Measurements from ENCODE around the gene SLC13A2. TPM values are rescaled to one million over a fixed set of nuclear protein-coding genes. Genes with fewer than 3 reads are reported as not detected.

SLC13A2 gene
- total RNA-seq, 5 donors from 2014 or later (not counting 1 experiment from before 2014, with no cell fraction given) = not detected

GRCh38 chr17:28474111-28474531 is 677 bp downstream of the SLC13A2 start:
- 77% methylated on average over 3 of the region's 7 CpGs for WGBS (ENCODE audit: insufficient coverage)
- H3K9me3 Mint-ChIP-seq = no peaks in the 10 kb centered on the region

GRCh38 chr17:28475151-28475900 is 1.9 kb downstream of the SLC13A2 start:
- ChIA-PET POLR2A (no interaction called here), CTCF (no interaction called here)
- Mint-ChIP-seq H3K4me3 (peak overlapping the region in 1 of 3 donors; percentile 1), H3K4me1 (peaks cover 7 to 18% (median 14%) of the 10 kb centered on the region in 3 donors), H3K9me3 (no peaks in the 10 kb centered on the region), H3K27me3 (no peaks in the 10 kb centered on the region), H3K36me3 (no peaks in the 10 kb centered on the region), H3K27ac (peak overlapping the region; percentile 51 to 78)
- Histone ChIP-seq H3K4me1 (ENCODE audit: control insufficient read depth in 1 of 2, extremely low read depth in 1 of 2, insufficient read depth in 2 of 2, low read length in 2 of 2) (peaks cover 3 to 9% of the 10 kb centered on the region in 2 experiments), H3K27me3 (replicated peaks in 1 of 2; ENCODE audit: control insufficient read depth in 2 of 2, extremely low read depth in 1 of 2, insufficient read depth in 2 of 2, low read length in 1 of 2) (no peaks in the 10 kb centered on the region), H3K36me3 (ENCODE audit: control insufficient read depth in 2 of 2, extremely low read depth in 1 of 2, insufficient read depth in 1 of 2, low read length in 1 of 2) (no peaks in the 10 kb centered on the region), H3K27ac (ENCODE audit: low read length) (no peak overlapping the region), H3K9me3 (no peaks in the 10 kb centered on the region), H3K4me3 (ENCODE audit: control insufficient read depth in 1 of 2, extremely low read depth in 1 of 2, low read length in 1 of 2) (no peak overlapping the region)
- no peak for DNase-seq
- WGBS (ENCODE audit: insufficient coverage) = 50% methylated on average over 7 of the region's 9 CpGs
- ATAC-seq (replicated peaks in 1 of 4) = peak; percentile 53 to 71 (median 55)

More at GRCh38 chr17:28474111-28474531, 677 bp downstream of the SLC13A2 start:
- no peak overlapping the region for H3K4me3 Mint-ChIP-seq
- POLR2A ChIA-PET = no interaction called here
- no peaks in the 10 kb centered on the region for H3K36me3 ChIP-seq (ENCODE audit: control insufficient read depth in 2 of 2, extremely low read depth in 1 of 2, insufficient read depth in 1 of 2, low read length in 1 of 2)
- H3K36me3 Mint-ChIP-seq = no peaks in the 10 kb centered on the region
- CTCF ChIA-PET = no interaction called here
- no peak overlapping the region for H3K27ac ChIP-seq (ENCODE audit: low read length)
- peaks cover 3 to 9% of the 10 kb centered on the region in 2 experiments for H3K4me1 ChIP-seq (ENCODE audit: control insufficient read depth in 1 of 2, extremely low read depth in 1 of 2, insufficient read depth in 2 of 2, low read length in 2 of 2)
- H3K4me1 Mint-ChIP-seq = peaks cover 7 to 18% (median 14%) of the 10 kb centered on the region in 3 donors
- no peaks in the 10 kb centered on the region for H3K27me3 ChIP-seq (replicated peaks in 1 of 2; ENCODE audit: control insufficient read depth in 2 of 2, extremely low read depth in 1 of 2, insufficient read depth in 2 of 2, low read length in 1 of 2)
- H3K4me3 ChIP-seq (ENCODE audit: control insufficient read depth in 1 of 2, extremely low read depth in 1 of 2, low read length in 1 of 2) = no peak overlapping the region
- peaks cover 0 to 4% of the 10 kb centered on the region in 2 donors for H3K27me3 Mint-ChIP-seq
- H3K27ac Mint-ChIP-seq = no peak overlapping the region
- ATAC-seq (replicated peaks in 1 of 4) (no peak), DNase-seq (no peak)
- no peaks in the 10 kb centered on the region for H3K9me3 ChIP-seq

GRCh38 chr17:28476076-28476865 is 2.8 kb downstream of the SLC13A2 start:
- Histone ChIP-seq H3K27ac (ENCODE audit: low read length) (no peak overlapping the region), H3K9me3 (no peaks in the 10 kb centered on the region), H3K36me3 (ENCODE audit: control insufficient read depth in 2 of 2, extremely low read depth in 1 of 2, insufficient read depth in 1 of 2, low read length in 1 of 2) (no peaks in the 10 kb centered on the region), H3K27me3 (replicated peaks in 1 of 2; ENCODE audit: control insufficient read depth in 2 of 2, extremely low read depth in 1 of 2, insufficient read depth in 2 of 2, low read length in 1 of 2) (no peaks in the 10 kb centered on the region), H3K4me1 (ENCODE audit: control insufficient read depth in 1 of 2, extremely low read depth in 1 of 2, insufficient read depth in 2 of 2, low read length in 2 of 2) (peaks cover 3 to 9% of the 10 kb centered on the region in 2 experiments), H3K4me3 (ENCODE audit: control insufficient read depth in 1 of 2, extremely low read depth in 1 of 2, low read length in 1 of 2) (no peak overlapping the region)
- DNase-seq (no peak), ATAC-seq (replicated peaks in 1 of 4) (no peak)
- H3K4me1 Mint-ChIP-seq = peaks cover 7 to 18% (median 14%) of the 10 kb centered on the region in 3 donors
- H3K4me3 Mint-ChIP-seq = no peak overlapping the region
- no peaks in the 10 kb centered on the region for H3K36me3 Mint-ChIP-seq
- peak overlapping the region in 1 of 2 donors; percentile 16 for H3K27ac Mint-ChIP-seq
- H3K9me3 Mint-ChIP-seq = no peaks in the 10 kb centered on the region
- no peaks in the 10 kb centered on the region for H3K27me3 Mint-ChIP-seq
- 82% methylated on average over 8 of the region's 11 CpGs for WGBS (ENCODE audit: insufficient coverage)
- CTCF ChIA-PET = no interaction called here
- POLR2A ChIA-PET = no interaction called here

DNA sequence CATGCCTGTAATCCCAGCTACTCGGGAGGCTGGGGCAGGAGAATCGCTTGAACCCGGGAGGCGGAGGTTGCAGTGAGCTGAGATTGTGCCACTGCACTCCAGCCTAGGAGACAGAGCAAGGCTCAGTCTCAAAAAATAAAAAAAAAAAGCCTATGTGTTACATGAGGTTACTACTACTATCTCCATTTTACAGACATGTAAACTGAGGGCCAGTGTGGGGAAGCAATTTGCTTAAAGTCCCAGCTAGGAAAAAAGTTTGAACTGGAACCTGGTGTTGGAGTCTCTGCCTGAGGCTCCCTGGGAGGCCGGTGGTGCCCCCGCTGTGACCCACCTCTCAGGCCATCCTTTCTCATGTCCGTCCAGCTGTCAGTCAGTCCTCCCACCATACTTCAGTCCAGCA is 4.5 kb downstream of the SLC13A2 start:
- peaks cover 0 to under 1% of the 10 kb centered on the region in 2 experiments for H3K27me3 ChIP-seq (replicated peaks in 1 of 2; ENCODE audit: control insufficient read depth in 2 of 2, extremely low read depth in 1 of 2, insufficient read depth in 2 of 2, low read length in 1 of 2)
- no peaks in the 10 kb centered on the region for H3K36me3 Mint-ChIP-seq
- 91% methylated on average over 3 of the region's 7 CpGs for WGBS (ENCODE audit: insufficient coverage)
- ATAC-seq (replicated peaks in 1 of 4) = no peak
- H3K4me1 Mint-ChIP-seq = peaks cover 7 to 18% (median 14%) of the 10 kb centered on the region in 3 donors
- ChIA-PET CTCF (no interaction called here), POLR2A (no interaction called here)
- H3K36me3 ChIP-seq (ENCODE audit: control insufficient read depth in 2 of 2, extremely low read depth in 1 of 2, insufficient read depth in 1 of 2, low read length in 1 of 2) = no peaks in the 10 kb centered on the region
- H3K27ac Mint-ChIP-seq = no peak overlapping the region
- no peak overlapping the region for H3K27ac ChIP-seq (ENCODE audit: low read length)
- peaks cover 3 to 9% of the 10 kb centered on the region in 2 experiments for H3K4me1 ChIP-seq (ENCODE audit: control insufficient read depth in 1 of 2, extremely low read depth in 1 of 2, insufficient read depth in 2 of 2, low read length in 2 of 2)
- H3K9me3 Mint-ChIP-seq = no peaks in the 10 kb centered on the region
- no peak overlapping the region for H3K4me3 Mint-ChIP-seq
- H3K27me3 Mint-ChIP-seq = no peaks in the 10 kb centered on the region
- no peak overlapping the region for H3K4me3 ChIP-seq (ENCODE audit: control insufficient read depth in 1 of 2, extremely low read depth in 1 of 2, low read length in 1 of 2)
- no peaks in the 10 kb centered on the region for H3K9me3 ChIP-seq
- DNase-seq = no peak

DNA sequence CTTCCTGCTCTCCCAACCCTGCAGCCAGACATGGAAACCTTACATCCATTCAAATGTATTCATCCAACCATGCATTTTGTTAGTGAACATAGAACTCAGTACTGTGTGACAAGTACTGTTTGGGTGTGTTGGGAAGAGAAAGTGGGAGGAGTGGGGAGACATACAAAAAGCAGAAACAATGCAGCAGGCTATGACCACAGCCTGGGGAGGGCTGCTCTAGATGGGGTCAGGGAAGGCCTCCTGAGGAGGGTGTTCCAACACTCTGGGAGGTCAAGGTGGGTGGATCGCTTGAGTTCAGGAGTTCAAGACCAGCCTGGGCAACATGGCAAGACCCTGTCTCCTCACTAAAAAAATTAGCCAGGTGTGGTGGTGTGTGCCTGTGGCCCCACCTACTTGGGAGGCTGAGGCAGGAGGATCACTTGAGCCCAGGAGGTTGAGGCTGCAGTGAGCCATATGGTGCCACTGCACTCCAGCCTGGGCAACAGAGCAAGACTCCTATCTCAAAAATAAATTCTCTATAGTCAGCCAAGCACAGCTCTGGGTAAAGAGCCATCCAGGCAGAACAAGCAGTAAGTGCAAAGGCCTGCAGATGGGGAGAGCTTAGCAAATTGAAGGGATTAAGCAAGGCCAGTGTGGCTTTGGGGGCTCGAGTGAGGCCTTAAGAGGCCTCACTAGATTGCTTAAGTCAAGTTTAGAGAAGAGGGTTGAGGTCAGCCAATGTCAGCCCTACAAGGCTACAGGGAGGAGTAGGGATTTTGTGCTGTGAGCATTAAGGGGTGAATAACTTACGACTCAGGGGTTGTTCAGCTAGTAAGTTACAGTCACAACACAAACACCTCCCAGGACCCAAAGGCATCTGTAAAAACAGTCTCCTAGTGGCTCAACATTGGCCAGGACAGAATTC is 5.5 kb downstream of the SLC13A2 start:
- no peak overlapping the region for H3K27ac ChIP-seq (ENCODE audit: low read length)
- H3K36me3 ChIP-seq (ENCODE audit: control insufficient read depth in 2 of 2, extremely low read depth in 1 of 2, insufficient read depth in 1 of 2, low read length in 1 of 2) = no peaks in the 10 kb centered on the region
- WGBS (ENCODE audit: insufficient coverage) = 58% methylated on average over 1 of the region's 3 CpGs
- ATAC-seq (replicated peaks in 1 of 4) = no peak
- no peak overlapping the region for H3K4me3 Mint-ChIP-seq
- ChIA-PET CTCF (no interaction called here), POLR2A (no interaction called here)
- H3K4me1 ChIP-seq (ENCODE audit: control insufficient read depth in 1 of 2, extremely low read depth in 1 of 2, insufficient read depth in 2 of 2, low read length in 2 of 2) = peaks cover 3 to 9% of the 10 kb centered on the region in 2 experiments
- no peaks in the 10 kb centered on the region for H3K9me3 ChIP-seq
- DNase-seq = no peak
- no peaks in the 10 kb centered on the region for H3K9me3 Mint-ChIP-seq
- H3K27ac Mint-ChIP-seq = no peak overlapping the region
- peaks cover 0 to 5% of the 10 kb centered on the region in 2 experiments for H3K27me3 ChIP-seq (replicated peaks in 1 of 2; ENCODE audit: control insufficient read depth in 2 of 2, extremely low read depth in 1 of 2, insufficient read depth in 2 of 2, low read length in 1 of 2)
- no peaks in the 10 kb centered on the region for H3K27me3 Mint-ChIP-seq
- no peaks in the 10 kb centered on the region for H3K36me3 Mint-ChIP-seq
- no peak overlapping the region for H3K4me3 ChIP-seq (ENCODE audit: control insufficient read depth in 1 of 2, extremely low read depth in 1 of 2, low read length in 1 of 2)
- H3K4me1 Mint-ChIP-seq = peaks cover 7 to 18% (median 14%) of the 10 kb centered on the region in 3 donors

DNA sequence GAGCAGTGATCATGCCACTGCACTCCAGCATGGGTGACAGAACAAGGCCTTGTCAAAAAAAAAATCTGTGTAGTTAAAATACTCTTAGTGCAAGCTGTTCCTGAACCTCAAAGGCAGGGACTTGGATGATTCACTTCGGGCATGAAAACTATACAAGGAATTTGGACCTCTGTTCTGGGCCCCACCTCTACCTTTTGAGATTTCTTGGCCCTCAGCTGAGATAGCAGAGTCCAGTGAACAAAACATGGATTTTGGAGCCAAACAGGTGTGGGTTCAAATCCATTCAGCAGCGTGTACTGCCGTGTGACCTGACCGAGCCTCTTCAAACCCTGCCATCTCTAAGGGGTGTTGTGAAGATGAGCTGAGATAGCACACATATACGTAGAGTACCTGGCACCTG is 6.8 kb downstream of the SLC13A2 start:
- no peaks in the 10 kb centered on the region for H3K36me3 Mint-ChIP-seq
- no peak for DNase-seq
- no peak overlapping the region for H3K27ac Mint-ChIP-seq
- H3K4me1 Mint-ChIP-seq = peaks cover 5 to 14% (median 13%) of the 10 kb centered on the region in 3 donors
- no peak overlapping the region for H3K4me3 Mint-ChIP-seq
- ChIA-PET POLR2A (interaction anchor here in 1 of 2 donors (0.5 kb wide), 1 partner anchor 19 kb away, joined by 3 read pairs; no protein-coding TSS in a partner anchor), CTCF (interaction anchor here in 1 of 2 donors (0.6 kb wide), 1 partner anchor 753 kb away, joined by 3 read pairs; no protein-coding TSS in a partner anchor)
- H3K27me3 Mint-ChIP-seq = peaks cover 0 to 3% of the 10 kb centered on the region in 2 donors
- Histone ChIP-seq H3K4me3 (ENCODE audit: control insufficient read depth in 1 of 2, extremely low read depth in 1 of 2, low read length in 1 of 2) (no peak overlapping the region), H3K36me3 (ENCODE audit: control insufficient read depth in 2 of 2, extremely low read depth in 1 of 2, insufficient read depth in 1 of 2, low read length in 1 of 2) (no peaks in the 10 kb centered on the region), H3K4me1 (ENCODE audit: control insufficient read depth in 1 of 2, extremely low read depth in 1 of 2, insufficient read depth in 2 of 2, low read length in 2 of 2) (peaks cover 3 to 4% of the 10 kb centered on the region in 2 experiments), H3K27ac (ENCODE audit: low read length) (no peak overlapping the region), H3K27me3 (replicated peaks in 1 of 2; ENCODE audit: control insufficient read depth in 2 of 2, extremely low read depth in 1 of 2, insufficient read depth in 2 of 2, low read length in 1 of 2) (peaks cover 0 to 7% of the 10 kb centered on the region in 2 experiments), H3K9me3 (no peaks in the 10 kb centered on the region)
- ATAC-seq (replicated peaks in 1 of 4) = no peak
- WGBS (ENCODE audit: insufficient coverage) = 80% methylated on average over 4 of the region's 5 CpGs
- H3K9me3 Mint-ChIP-seq = no peaks in the 10 kb centered on the region

Measured in T-cell (primary cell).